IMR-90 (cell line): Measurements from ENCODE around the gene PRKAB1. TPM values are rescaled to one million over a fixed set of nuclear protein-coding genes. Genes with fewer than 3 reads are reported as not detected.

Experiments
- ATAC-seq: fragments of 200-7000 bp; cut with Tn5 transposase; 2 replicates; pipeline ENCODE4 v1.9.1; 2020; ENCODE audit warnings: low read depth, mild to moderate bottlenecking, moderate library complexity
- BruUV-seq: library from RNA; stranded (reverse); fragments of 400-500 nt; replicated peaks from 2 replicates; lab custom pipeline; 2021; lab: Mats Ljungman, UMichigan
- CTCF ChIA-PET: fragments of 300-600 bp; formaldehyde crosslinking; extraction: SDS; loops from one replicate; lab custom pipeline; 2021; ENCODE audit warnings: antibody characterized with exemption; lab: Yijun Ruan, JAX
- POLR2A ChIA-PET: fragments of 300-600 bp; sonication (Branson Sonifier 250); formaldehyde crosslinking; loops from one replicate; lab custom pipeline; 2022; ENCODE audit warnings: antibody characterized with exemption; ENCODE audit not compliant: unreplicated experiment; lab: Charles Lee
- DNase-seq: peaks from one replicate; pipeline ENCODE4 v3.0.0; 2013
- H2AFZ ChIP-seq: replicated peaks from 2 replicates; pipeline ENCODE3; 2013; ENCODE audit warnings: low read length, mild to moderate bottlenecking; ENCODE audit not compliant: poor library complexity
- H2AK5ac ChIP-seq: 2 replicates; pipeline ENCODE4 v1.6.1; 2013; ENCODE audit warnings: low read depth, low read length, inconsistent platforms
- H2AK9ac ChIP-seq: replicated peaks from 2 replicates; pipeline ENCODE3; 2013; ENCODE audit warnings: mild to moderate bottlenecking, low read depth, low read length, moderate library complexity; ENCODE audit not compliant: poor library complexity
- H2BK120ac ChIP-seq: 2 replicates; pipeline ENCODE4 v1.6.1; 2013; ENCODE audit warnings: low read depth, low read length, inconsistent platforms
- H2BK15ac ChIP-seq: 3 replicates; pipeline ENCODE4 v1.6.1; 2013; ENCODE audit warnings: low read depth, low read length, inconsistent platforms
- H2BK20ac ChIP-seq: 2 replicates; pipeline ENCODE4 v1.6.1; 2013; ENCODE audit warnings: low read depth, mild to moderate bottlenecking, inconsistent platforms, low read length, moderate library complexity
- H2BK5ac ChIP-seq: 2 replicates; pipeline ENCODE4 v1.6.1; 2013; ENCODE audit warnings: mild to moderate bottlenecking, low read depth, low read length, inconsistent platforms; ENCODE audit not compliant: poor library complexity, severe bottlenecking
- H3K14ac ChIP-seq: replicated peaks from 2 replicates; pipeline ENCODE4 v1.6.1; 2013; ENCODE audit warnings: low read depth, low read length, inconsistent platforms
- H3K18ac ChIP-seq: 2 replicates; pipeline ENCODE4 v1.6.1; 2013; ENCODE audit warnings: low read depth, low read length, control low read depth
- H3K23ac ChIP-seq: 2 replicates; pipeline ENCODE4 v1.6.1; 2013; ENCODE audit warnings: low read depth, low read length, inconsistent platforms
- H3K27ac ChIP-seq: 2 replicates; pipeline ENCODE4 v1.5.1; 2013; ENCODE audit warnings: mild to moderate bottlenecking, control low read depth, low read length; ENCODE audit not compliant: insufficient read depth
- H3K27me3 ChIP-seq: 2 replicates; pipeline ENCODE4 v1.6.1; 2013; ENCODE audit warnings: low read length; ENCODE audit not compliant: control insufficient read depth, insufficient read depth
- H3K36me3 ChIP-seq: 2 replicates; pipeline ENCODE4 v1.6.1; 2013; ENCODE audit warnings: low read length, mixed read lengths; ENCODE audit not compliant: control insufficient read depth, insufficient read depth
- H3K4ac ChIP-seq: 2 replicates; pipeline ENCODE4 v1.6.1; 2013; ENCODE audit warnings: low read depth, low read length, inconsistent platforms
- H3K4me1 ChIP-seq: 2 replicates; pipeline ENCODE4 v1.6.1; 2013; ENCODE audit warnings: low read length, mixed read lengths; ENCODE audit not compliant: control insufficient read depth, insufficient read depth
- H3K4me2 ChIP-seq: 2 replicates; pipeline ENCODE4 v1.6.1; 2013; ENCODE audit warnings: low read depth, mild to moderate bottlenecking, control low read depth, low read length, moderate library complexity
- H3K4me3 ChIP-seq: 2 replicates; pipeline ENCODE4 v1.5.1; 2013; ENCODE audit warnings: low read depth, mild to moderate bottlenecking, control low read depth, low read length, moderate library complexity; ENCODE audit not compliant: insufficient read depth
- H3K56ac ChIP-seq: 2 replicates; pipeline ENCODE4 v1.6.1; 2013; ENCODE audit warnings: low read length, inconsistent platforms; ENCODE audit not compliant: insufficient read depth; ENCODE audit errors: extremely low read depth
- H3K79me1 ChIP-seq, 2 experiments: 2 replicates each; pipeline ENCODE4 v1.6.1; 2013; ENCODE audit warnings: low read length in 2 of 2, inconsistent platforms in 1 of 2, low read depth in 1 of 2
- H3K9ac ChIP-seq: 2 replicates; pipeline ENCODE4 v1.6.1; 2013; ENCODE audit warnings: low read depth, low read length, control low read depth
- H3K9me1 ChIP-seq: 2 replicates; pipeline ENCODE4 v1.6.1; 2013; ENCODE audit warnings: low read length, inconsistent platforms; ENCODE audit not compliant: insufficient read depth
- H3K9me3 ChIP-seq: 2 replicates; pipeline ENCODE4 v1.6.1; 2013; ENCODE audit warnings: low read length; ENCODE audit not compliant: control insufficient read depth, insufficient read depth
- H4K20me1 ChIP-seq: 2 replicates; pipeline ENCODE4 v1.6.1; 2013; ENCODE audit warnings: low read length, inconsistent platforms; ENCODE audit not compliant: insufficient read depth
- H4K5ac ChIP-seq: 2 replicates; pipeline ENCODE4 v1.6.1; 2013; ENCODE audit warnings: mild to moderate bottlenecking, low read depth, low read length, control low read depth
- H4K8ac ChIP-seq, 2 experiments: 2 replicates each; pipeline ENCODE4 v1.6.1; 2013; ENCODE audit warnings: low read depth in 2 of 2, low read length in 2 of 2, control low read depth in 1 of 2, inconsistent platforms in 1 of 2
- H4K91ac ChIP-seq: 2 replicates; pipeline ENCODE4 v1.6.1; 2013; ENCODE audit warnings: low read depth, low read length, inconsistent platforms; ENCODE audit not compliant: insufficient read depth
- WGBS, 2 experiments: methylation state at CpG; one replicate each; pipeline versions ENCODE4 v1.1.5 to v1.1.7; 2013; ENCODE audit warnings: missing lambda C conversion rate in 2 of 2; ENCODE audit not compliant: insufficient read length in 1 of 2; ENCODE audit errors: extremely low coverage in 2 of 2; 5-methylcytosine and 5-hydroxymethylcytosine counted together
- dilution Hi-C: fragments of 300-500 bp; cut with HindIII; formaldehyde crosslinking; loops from one replicate; pipeline ENCODE4 v1.14.3; 2018; ENCODE audit warnings: low sequenced_read_pairs; ENCODE audit not compliant: unreplicated experiment
- in situ Hi-C: fragments of 300-500 bp; cut with MboI; formaldehyde crosslinking; loops from 3 replicates; pipeline ENCODE4 v1.14.3; 2019; ENCODE audit warnings: low sequenced_read_pairs, inconsistent platforms, mixed read lengths
- intact Hi-C: fragments of 100-400 bp; cut with micrococcal nuclease; formaldehyde crosslinking; loops from 2 replicates; pipeline ENCODE4 v1.10.0; 2022
- polyA plus RNA-seq, 3 experiments: library from polyadenylated mRNA; depleted of rRNA; stranded (reverse); fragments of >200 nt; gene quantifications; 2 replicates each; pipeline ENCODE4 v1.2.3, GENCODE V29; 2012; ENCODE audit warnings: low replicate concordance in 1 of 3
- total RNA-seq: library from RNA; depleted of rRNA; stranded (reverse); fragments of >200 nt; gene quantifications from 2 replicates; pipeline ENCODE4 v1.2.3, GENCODE V29; 2012
- TF ChIP-seq, protein P1 (sequence below): fragments of 150-350 bp; IDR thresholded peaks from 2 replicates; pipeline ENCODE4 v1.6.1; 2017; ENCODE audit warnings: mild to moderate bottlenecking, antibody characterized with exemption, low read length, low read depth

PRKAB1 gene
- total and polyA plus RNA-seq, 2 of the 4 experiments (the other 2 are of a cell fraction): 9.7 to 19.3 TPM

DNA sequence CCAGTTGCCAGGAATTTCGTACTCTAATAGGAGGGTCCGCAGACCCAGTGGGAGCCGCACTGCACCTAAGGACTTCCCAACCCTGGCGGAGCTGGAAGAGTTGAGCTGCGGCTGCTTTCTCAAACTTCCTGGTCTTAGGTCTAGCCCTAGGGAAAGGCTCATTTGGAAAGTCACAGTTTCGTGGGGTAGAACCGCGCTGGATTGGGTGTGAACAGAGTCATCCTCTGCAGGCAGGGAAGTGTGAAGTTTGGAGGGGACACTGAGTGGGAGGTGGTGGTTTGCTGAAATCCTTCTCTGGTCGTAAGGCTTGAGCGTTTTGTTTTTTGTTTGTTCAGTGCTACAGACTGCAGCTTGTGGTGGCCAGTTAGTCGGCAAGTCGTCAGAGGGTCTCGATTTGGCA, 18.8 kb downstream of the PRKAB1 start:
- TF ChIP-seq, protein P1, sequence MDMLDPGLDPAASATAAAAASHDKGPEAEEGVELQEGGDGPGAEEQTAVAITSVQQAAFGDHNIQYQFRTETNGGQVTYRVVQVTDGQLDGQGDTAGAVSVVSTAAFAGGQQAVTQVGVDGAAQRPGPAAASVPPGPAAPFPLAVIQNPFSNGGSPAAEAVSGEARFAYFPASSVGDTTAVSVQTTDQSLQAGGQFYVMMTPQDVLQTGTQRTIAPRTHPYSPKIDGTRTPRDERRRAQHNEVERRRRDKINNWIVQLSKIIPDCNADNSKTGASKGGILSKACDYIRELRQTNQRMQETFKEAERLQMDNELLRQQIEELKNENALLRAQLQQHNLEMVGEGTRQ: no peak
- H3K14ac ChIP-seq: no peak overlapping the region
- no peak overlapping the region for H2BK5ac ChIP-seq
- no peak overlapping the region for H3K56ac ChIP-seq
- ChIA-PET POLR2A (no interaction called here), CTCF (interaction anchor here (0.8 to 1.0 kb wide), 2 partner anchors 8 to 19 kb away, joined by 3 read pairs; partner anchors contain the start of gene PRKAB1)
- no peaks in the 10 kb centered on the region for H3K79me1 ChIP-seq
- H3K27ac ChIP-seq: no peak overlapping the region
- no peak overlapping the region for H4K91ac ChIP-seq
- H3K4me3 ChIP-seq: no peak overlapping the region
- 98% methylated on average over 8 of the region's 13 CpGs; no CpG with 5 or more reads in 1 of the 2 experiments for WGBS, 2 experiments
- no peak overlapping the region for H2BK15ac ChIP-seq
- H3K27me3 ChIP-seq: no peaks in the 10 kb centered on the region
- peaks cover 5% of the 10 kb centered on the region for H3K36me3 ChIP-seq
- ATAC-seq (no peak), DNase-seq (no peak)
- H3K18ac ChIP-seq: no peak overlapping the region
- no peak overlapping the region for H2BK20ac ChIP-seq
- no peak overlapping the region for H4K5ac ChIP-seq
- no peak overlapping the region for H3K4ac ChIP-seq
- in situ Hi-C loops: no loop called here
- H4K20me1 ChIP-seq: no peaks in the 10 kb centered on the region
- dilution Hi-C loops: no loop called here
- no peak overlapping the region for H3K9ac ChIP-seq
- H2AK9ac ChIP-seq: no peak overlapping the region
- no peak overlapping the region for H2AK5ac ChIP-seq
- intact Hi-C loops: no loop called here
- H2AFZ ChIP-seq: no peak overlapping the region
- no peak overlapping the region for H3K23ac ChIP-seq
- no peak overlapping the region for H3K4me2 ChIP-seq
- no peak overlapping the region for H2BK120ac ChIP-seq
- no TSS peak for BruUV-seq
- no peak overlapping the region for H4K8ac ChIP-seq
- peaks cover 5% of the 10 kb centered on the region; the same call in 1 of the 2 replicates for H3K9me1 ChIP-seq
- no peaks in the 10 kb centered on the region for H3K9me3 ChIP-seq
- 0 out of 2 replicates have a peak, but pooled peaks cover 2% of the 10 kb centered on the region for H3K4me1 ChIP-seq
